ENCODE data around the gene GRM8. TPM values are rescaled to one million over a fixed set of nuclear protein-coding genes. Genes with fewer than 3 reads are reported as not detected.

Gene GRM8
- total RNA-seq, 1 experiment from 2014 or later = 0.40 TPM

DNA sequence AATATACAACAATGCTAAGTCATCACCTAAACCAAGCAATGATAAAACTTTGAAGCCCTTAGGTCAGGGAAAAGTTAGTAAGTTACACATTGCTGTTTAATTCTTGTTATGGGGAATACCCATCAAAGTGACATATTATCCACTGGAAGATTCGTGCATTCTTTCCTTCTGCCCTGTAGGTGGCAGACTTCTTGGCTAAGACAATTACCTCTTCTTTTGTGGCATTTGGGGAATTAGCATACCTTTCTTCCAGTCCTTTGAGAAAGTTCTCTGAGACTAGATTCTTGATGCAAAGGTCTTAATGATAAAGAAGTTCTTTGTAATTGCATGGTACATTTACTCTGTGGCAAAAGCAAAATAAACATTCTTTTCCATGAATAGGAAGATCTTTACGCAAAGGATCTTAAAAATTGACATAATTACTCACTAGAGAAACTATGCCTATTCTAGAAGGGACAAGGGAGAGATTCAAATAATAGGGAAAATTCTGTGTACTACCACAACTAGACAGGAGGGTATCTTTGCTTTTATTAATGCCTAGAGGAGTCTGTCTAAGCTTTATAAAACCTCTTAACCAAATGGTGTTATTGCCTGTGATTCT is 395.9 kb downstream of the GRM8 start:
- Mint-ChIP-seq H3K9me3 (ENCODE audit: low read depth, unreplicated experiment) (no peaks in the 10 kb centered on the region), H3K27me3 (ENCODE audit: unreplicated experiment) (peaks cover 35% of the 10 kb centered on the region), H3K36me3 (ENCODE audit: insufficient read depth, unreplicated experiment) (no peaks in the 10 kb centered on the region), H3K4me3 (ENCODE audit: low read depth, unreplicated experiment) (no peak overlapping the region), H3K27ac (ENCODE audit: unreplicated experiment) (no peak overlapping the region), H3K4me1 (ENCODE audit: low read depth, unreplicated experiment) (no peaks in the 10 kb centered on the region)
- TF ChIP-seq, protein P1, sequence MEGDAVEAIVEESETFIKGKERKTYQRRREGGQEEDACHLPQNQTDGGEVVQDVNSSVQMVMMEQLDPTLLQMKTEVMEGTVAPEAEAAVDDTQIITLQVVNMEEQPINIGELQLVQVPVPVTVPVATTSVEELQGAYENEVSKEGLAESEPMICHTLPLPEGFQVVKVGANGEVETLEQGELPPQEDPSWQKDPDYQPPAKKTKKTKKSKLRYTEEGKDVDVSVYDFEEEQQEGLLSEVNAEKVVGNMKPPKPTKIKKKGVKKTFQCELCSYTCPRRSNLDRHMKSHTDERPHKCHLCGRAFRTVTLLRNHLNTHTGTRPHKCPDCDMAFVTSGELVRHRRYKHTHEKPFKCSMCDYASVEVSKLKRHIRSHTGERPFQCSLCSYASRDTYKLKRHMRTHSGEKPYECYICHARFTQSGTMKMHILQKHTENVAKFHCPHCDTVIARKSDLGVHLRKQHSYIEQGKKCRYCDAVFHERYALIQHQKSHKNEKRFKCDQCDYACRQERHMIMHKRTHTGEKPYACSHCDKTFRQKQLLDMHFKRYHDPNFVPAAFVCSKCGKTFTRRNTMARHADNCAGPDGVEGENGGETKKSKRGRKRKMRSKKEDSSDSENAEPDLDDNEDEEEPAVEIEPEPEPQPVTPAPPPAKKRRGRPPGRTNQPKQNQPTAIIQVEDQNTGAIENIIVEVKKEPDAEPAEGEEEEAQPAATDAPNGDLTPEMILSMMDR (IDR thresholded peaks at IDR 0.05; ENCODE audit: unreplicated experiment) = peak; percentile 28
- CTCF ChIA-PET = no interaction called here
- BruUV-seq (replicated peaks) = no TSS peak
- intact Hi-C loops (cut with micrococcal nuclease; ENCODE audit: unreplicated experiment) = loop anchor here (1.0 to 2.0 kb wide), 2 partner anchors 190 to 211 kb away; no protein-coding TSS in a partner anchor
- DNase-seq = no peak

DNA sequence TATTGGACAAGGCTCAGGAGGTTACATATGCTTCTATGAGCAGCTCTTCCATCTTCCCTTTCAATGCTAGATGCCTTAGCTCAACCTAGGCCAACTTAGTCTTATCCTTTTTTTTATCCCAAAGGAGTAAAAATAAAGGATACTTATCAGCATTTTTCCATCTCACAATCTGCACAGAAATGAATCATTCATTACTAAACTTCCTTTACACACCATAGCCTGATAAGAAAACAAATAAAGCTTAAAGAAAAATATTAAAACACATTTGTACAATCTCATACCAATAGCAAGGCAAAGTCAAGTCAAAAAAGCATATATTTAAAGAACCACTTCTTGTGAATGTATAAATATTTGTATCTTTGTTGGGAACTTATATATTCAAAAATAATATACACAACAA is 407.4 kb downstream of the GRM8 start:
- intact Hi-C loops (cut with micrococcal nuclease; ENCODE audit: unreplicated experiment) = no loop called here

DNA sequence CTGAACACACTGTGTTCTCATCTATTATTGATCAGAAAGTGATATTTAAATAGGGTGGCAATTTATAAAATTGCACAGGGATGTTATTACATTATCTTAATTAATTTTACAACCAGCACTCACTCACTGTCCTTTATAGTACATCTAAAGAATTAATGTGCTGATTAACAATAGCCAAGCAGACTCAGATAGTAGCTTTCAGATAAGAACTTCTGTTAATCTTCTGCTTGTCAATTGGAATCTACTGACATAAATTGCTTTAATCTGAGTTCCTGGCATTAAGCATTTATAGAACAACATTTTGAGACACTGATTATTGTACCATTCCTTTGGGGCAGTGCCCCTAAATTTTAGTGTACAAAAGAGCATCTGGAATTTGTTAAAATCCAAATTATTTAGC is 408.9 kb downstream of the GRM8 start:
- Mint-ChIP-seq H3K27me3 (ENCODE audit: unreplicated experiment) (no peaks in the 10 kb centered on the region), H3K36me3 (ENCODE audit: insufficient read depth, unreplicated experiment) (no peaks in the 10 kb centered on the region), H3K4me3 (ENCODE audit: low read depth, unreplicated experiment) (no peak overlapping the region), H3K9me3 (ENCODE audit: low read depth, unreplicated experiment) (no peaks in the 10 kb centered on the region), H3K27ac (ENCODE audit: unreplicated experiment) (no peak overlapping the region), H3K4me1 (ENCODE audit: low read depth, unreplicated experiment) (no peaks in the 10 kb centered on the region)
- CTCF ChIA-PET = no interaction called here
- DNase-seq = no peak
- TF ChIP-seq, protein P1 (IDR thresholded peaks at IDR 0.05; ENCODE audit: unreplicated experiment) = no peak
- intact Hi-C loops (cut with micrococcal nuclease; ENCODE audit: unreplicated experiment) = no loop called here
- BruUV-seq (replicated peaks) = no TSS peak

More for the DNA sequence above, 407.4 kb downstream of the GRM8 start:
- peaks cover 5% of the 10 kb centered on the region for H3K9me3 Mint-ChIP-seq (ENCODE audit: low read depth, unreplicated experiment)
- TF ChIP-seq, protein P1 (IDR thresholded peaks at IDR 0.05; ENCODE audit: unreplicated experiment) = no peak
- H3K27ac Mint-ChIP-seq (ENCODE audit: unreplicated experiment) = no peak overlapping the region
- BruUV-seq (replicated peaks) = no TSS peak
- DNase-seq = no peak
- H3K36me3 Mint-ChIP-seq (ENCODE audit: insufficient read depth, unreplicated experiment) = no peaks in the 10 kb centered on the region
- H3K4me3 Mint-ChIP-seq (ENCODE audit: low read depth, unreplicated experiment) = no peak overlapping the region
- H3K27me3 Mint-ChIP-seq (ENCODE audit: unreplicated experiment) = peaks cover 5% of the 10 kb centered on the region
- CTCF ChIA-PET = no interaction called here
- no peaks in the 10 kb centered on the region for H3K4me1 Mint-ChIP-seq (ENCODE audit: low read depth, unreplicated experiment)

DNA sequence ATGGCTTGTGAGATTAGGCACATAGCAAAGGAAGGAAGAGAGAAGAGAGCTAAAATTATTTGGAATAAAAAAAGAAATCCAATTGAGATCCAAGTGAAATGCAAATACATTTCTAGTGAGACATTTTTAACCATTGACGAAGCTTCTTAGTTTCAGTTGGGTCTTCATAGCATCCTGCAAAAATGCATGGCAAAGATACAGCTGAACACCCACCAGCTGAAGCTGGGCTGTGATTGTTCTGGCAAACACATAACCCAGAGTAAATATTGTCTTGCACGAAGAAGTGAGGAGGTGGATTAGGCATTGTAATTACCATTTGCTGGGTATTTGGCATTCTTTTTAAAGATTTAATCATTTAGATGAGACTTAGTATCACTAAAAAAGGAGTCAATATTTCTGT is 409.4 kb downstream of the GRM8 start:
- intact Hi-C loops (cut with micrococcal nuclease; ENCODE audit: unreplicated experiment) = no loop called here
- H3K27ac Mint-ChIP-seq (ENCODE audit: unreplicated experiment) = no peak overlapping the region
- TF ChIP-seq, protein P1 (IDR thresholded peaks at IDR 0.05; ENCODE audit: unreplicated experiment) = no peak

More for the DNA sequence above, 409.4 kb downstream of the GRM8 start:
- H3K4me1 Mint-ChIP-seq (ENCODE audit: low read depth, unreplicated experiment) = no peaks in the 10 kb centered on the region
- no peak overlapping the region for H3K4me3 Mint-ChIP-seq (ENCODE audit: low read depth, unreplicated experiment)
- CTCF ChIA-PET = no interaction called here
- no peak for DNase-seq
- BruUV-seq (replicated peaks) = no TSS peak
- H3K9me3 Mint-ChIP-seq (ENCODE audit: low read depth, unreplicated experiment) = no peaks in the 10 kb centered on the region
- no peaks in the 10 kb centered on the region for H3K27me3 Mint-ChIP-seq (ENCODE audit: unreplicated experiment)
- H3K36me3 Mint-ChIP-seq (ENCODE audit: insufficient read depth, unreplicated experiment) = no peaks in the 10 kb centered on the region
